Ishikawa (cell line): ENCODE results near the gene KIF13A.

Experiments used
- CEBPB ChIP-seq: IDR thresholded peaks from 2 replicates; pipeline ENCODE4 v1.6.1; 2012
- CREB1 ChIP-seq: IDR thresholded peaks from 2 replicates; pipeline ENCODE4 v1.6.1; 2012; ENCODE audit warnings: low read depth
- EGR1 ChIP-seq: IDR thresholded peaks from 2 replicates; pipeline ENCODE4 v1.6.1; 2012
- EP300 ChIP-seq: IDR thresholded peaks from 2 replicates; pipeline ENCODE4 v1.6.1; 2012; ENCODE audit warnings: borderline replicate concordance
- FOXM1 ChIP-seq: IDR thresholded peaks from 2 replicates; pipeline ENCODE4 v1.6.1; 2012; ENCODE audit warnings: low read depth, borderline replicate concordance
- NFIC ChIP-seq: IDR thresholded peaks from 2 replicates; pipeline ENCODE4 v1.6.1; 2012
- RAD21 ChIP-seq: IDR thresholded peaks from 2 replicates; pipeline ENCODE4 v1.6.1; 2012; ENCODE audit warnings: low read depth
- TAF1 ChIP-seq: IDR thresholded peaks from 2 replicates; pipeline ENCODE4 v1.6.1; 2012; ENCODE audit warnings: low read depth, mild to moderate bottlenecking
- TCF12 ChIP-seq: IDR thresholded peaks from 2 replicates; pipeline ENCODE4 v1.6.1; 2012; ENCODE audit warnings: low read depth
- TEAD4 ChIP-seq: IDR thresholded peaks from 2 replicates; pipeline ENCODE4 v1.6.1; 2012
- YY1 ChIP-seq: IDR thresholded peaks from 2 replicates; pipeline ENCODE4 v1.6.1; 2012; ENCODE audit warnings: low read depth
- ZBTB7A ChIP-seq: IDR thresholded peaks from 2 replicates; pipeline ENCODE4 v1.6.1; 2012; ENCODE audit warnings: low read depth
- TF ChIP-seq, protein P1 (sequence below): IDR thresholded peaks from 2 replicates; pipeline ENCODE4 v1.6.1; 2012; ENCODE audit warnings: low read depth, mild to moderate bottlenecking
- TF ChIP-seq, protein P2 (sequence below): IDR thresholded peaks from 2 replicates; pipeline ENCODE4 v1.6.1; 2012
- TF ChIP-seq, protein P3 (sequence below): IDR thresholded peaks from 2 replicates; pipeline ENCODE4 v1.6.1; 2012

KIF13A gene

DNA sequence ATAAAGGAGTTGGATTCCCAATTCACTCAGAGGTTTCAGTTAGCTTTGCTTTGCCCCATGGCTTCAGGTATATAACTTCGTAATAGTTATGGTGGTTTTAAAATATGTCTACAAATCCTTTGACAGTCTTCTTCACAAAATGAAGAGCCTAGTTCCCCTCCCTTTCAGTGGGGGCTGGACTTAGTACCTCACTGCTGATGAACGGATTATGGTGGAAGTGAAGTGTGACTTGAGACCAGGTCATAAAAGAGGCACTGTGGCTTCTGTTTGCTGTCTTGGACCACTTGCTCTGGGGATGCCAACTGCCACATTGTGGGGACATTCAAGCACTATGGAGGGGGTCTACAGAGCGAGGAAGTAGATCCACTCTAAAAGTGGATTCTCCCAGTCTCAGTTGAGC is 233.2 kb downstream of the KIF13A start:
- TF ChIP-seq NFIC (no peak), FOXM1 (no peak), EP300 (no peak), TEAD4 (no peak), EGR1 (no peak), ZBTB7A (no peak), CEBPB (no peak)
- TF ChIP-seq, protein P1, sequence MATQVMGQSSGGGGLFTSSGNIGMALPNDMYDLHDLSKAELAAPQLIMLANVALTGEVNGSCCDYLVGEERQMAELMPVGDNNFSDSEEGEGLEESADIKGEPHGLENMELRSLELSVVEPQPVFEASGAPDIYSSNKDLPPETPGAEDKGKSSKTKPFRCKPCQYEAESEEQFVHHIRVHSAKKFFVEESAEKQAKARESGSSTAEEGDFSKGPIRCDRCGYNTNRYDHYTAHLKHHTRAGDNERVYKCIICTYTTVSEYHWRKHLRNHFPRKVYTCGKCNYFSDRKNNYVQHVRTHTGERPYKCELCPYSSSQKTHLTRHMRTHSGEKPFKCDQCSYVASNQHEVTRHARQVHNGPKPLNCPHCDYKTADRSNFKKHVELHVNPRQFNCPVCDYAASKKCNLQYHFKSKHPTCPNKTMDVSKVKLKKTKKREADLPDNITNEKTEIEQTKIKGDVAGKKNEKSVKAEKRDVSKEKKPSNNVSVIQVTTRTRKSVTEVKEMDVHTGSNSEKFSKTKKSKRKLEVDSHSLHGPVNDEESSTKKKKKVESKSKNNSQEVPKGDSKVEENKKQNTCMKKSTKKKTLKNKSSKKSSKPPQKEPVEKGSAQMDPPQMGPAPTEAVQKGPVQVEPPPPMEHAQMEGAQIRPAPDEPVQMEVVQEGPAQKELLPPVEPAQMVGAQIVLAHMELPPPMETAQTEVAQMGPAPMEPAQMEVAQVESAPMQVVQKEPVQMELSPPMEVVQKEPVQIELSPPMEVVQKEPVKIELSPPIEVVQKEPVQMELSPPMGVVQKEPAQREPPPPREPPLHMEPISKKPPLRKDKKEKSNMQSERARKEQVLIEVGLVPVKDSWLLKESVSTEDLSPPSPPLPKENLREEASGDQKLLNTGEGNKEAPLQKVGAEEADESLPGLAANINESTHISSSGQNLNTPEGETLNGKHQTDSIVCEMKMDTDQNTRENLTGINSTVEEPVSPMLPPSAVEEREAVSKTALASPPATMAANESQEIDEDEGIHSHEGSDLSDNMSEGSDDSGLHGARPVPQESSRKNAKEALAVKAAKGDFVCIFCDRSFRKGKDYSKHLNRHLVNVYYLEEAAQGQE = no peak

DNA sequence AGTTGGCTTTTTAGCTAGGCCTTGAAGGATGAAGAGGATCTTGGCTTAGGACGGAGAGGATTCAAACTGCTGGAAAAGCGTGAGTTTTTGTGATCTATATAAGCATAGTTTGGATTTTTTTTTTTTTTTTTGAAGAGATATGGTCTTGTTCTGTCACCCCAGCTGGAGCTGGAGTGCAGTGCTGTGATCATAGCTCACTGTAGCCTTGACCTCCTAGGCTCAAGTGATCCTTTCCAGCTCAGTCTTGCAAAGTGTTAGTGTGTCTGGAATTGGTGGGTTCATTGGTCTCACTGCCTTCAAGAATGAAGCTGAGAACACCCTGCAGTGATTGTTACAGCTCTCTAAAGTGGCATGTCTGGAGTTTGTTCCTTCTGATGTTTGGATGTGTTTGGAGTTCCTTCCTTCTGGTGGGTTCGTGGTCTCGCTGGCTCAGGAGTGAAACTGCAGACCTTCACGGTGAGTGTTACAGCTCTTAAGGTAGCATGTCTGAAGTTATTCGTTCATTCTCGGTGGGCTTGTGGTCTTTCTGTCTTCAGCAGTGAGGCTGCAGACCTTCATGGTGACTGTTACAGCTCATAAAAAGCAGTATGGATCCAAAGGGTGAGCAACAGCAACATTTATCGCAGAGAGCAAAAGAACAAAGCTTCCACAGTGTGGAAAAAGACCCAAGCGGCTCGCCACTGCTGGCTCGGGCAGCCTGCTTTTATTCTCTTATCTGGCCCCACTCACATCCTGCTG is 243.2 kb downstream of the KIF13A start:
- TF ChIP-seq CREB1 (no peak), CEBPB (no peak), FOXM1 (no peak), TAF1 (no peak), EGR1 (no peak), TCF12 (no peak), TEAD4 (no peak)
- TF ChIP-seq, protein P2, sequence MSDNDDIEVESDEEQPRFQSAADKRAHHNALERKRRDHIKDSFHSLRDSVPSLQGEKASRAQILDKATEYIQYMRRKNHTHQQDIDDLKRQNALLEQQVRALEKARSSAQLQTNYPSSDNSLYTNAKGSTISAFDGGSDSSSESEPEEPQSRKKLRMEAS = no peak
- TF ChIP-seq, protein P3, sequence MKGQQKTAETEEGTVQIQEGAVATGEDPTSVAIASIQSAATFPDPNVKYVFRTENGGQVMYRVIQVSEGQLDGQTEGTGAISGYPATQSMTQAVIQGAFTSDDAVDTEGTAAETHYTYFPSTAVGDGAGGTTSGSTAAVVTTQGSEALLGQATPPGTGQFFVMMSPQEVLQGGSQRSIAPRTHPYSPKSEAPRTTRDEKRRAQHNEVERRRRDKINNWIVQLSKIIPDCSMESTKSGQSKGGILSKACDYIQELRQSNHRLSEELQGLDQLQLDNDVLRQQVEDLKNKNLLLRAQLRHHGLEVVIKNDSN = no peak
- TF ChIP-seq, protein P1 = no peak

DNA sequence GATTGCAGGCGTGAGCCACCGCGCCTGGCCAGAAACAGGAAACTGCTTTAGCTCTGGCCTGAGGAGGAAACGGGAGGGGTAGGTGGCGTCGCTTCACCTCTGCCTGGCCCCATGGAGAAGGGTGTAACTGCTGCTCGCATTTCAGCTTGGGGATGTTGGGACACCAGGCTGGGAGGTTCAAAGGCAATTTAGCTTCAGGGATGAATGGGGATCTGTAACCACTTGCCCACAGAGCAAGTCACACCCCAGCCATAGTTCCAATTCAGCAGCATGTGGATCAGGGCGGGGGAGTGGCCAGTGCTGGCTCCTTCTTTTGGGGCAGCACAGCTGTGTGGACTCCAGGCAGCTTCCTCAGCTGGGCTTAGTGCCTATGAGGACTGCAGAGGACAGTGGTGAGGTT is 245.9 kb downstream of the KIF13A start:
- TF ChIP-seq FOXM1 (no peak), TEAD4 (no peak), EGR1 (no peak), CEBPB (no peak), CREB1 (no peak), NFIC (no peak), ZBTB7A (no peak), EP300 (no peak), RAD21 (no peak), TCF12 (no peak), YY1 (no peak), TAF1 (no peak)
- TF ChIP-seq, protein P1 = no peak
- TF ChIP-seq, protein P3 = no peak
- TF ChIP-seq, protein P2 = no peak

DNA sequence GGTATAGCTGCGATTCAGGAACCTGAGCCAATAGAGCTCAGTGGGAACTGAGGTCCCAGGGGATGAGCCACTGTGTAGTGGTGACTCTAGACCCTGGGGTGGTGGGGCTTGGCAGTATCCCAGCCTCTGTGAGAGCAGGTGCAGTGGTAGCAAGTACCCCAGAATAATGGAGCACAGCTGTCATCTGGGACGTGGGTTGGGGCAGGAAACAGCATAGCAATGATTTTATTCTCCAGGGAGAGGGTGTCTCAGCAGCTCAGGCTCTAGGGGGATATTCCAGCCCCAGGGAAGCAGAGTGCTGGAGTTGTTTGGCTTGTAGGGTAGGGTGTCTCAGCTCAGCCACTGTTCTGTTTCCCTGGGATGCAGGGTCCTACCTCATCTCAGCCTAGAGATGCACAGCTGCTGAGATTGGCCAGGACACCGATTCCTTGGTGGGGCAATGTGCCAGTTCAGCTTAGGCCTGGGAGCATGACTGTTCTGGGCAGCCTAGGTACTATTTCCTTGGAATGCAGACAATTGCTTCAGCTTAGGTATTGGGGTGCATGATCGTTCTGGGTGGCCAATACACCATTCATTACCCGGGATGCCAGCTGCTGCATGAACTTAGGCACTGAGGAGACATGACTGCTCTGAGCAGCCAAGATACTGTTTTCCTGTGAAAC is 246.7 kb downstream of the KIF13A start:
- TF ChIP-seq EGR1 = no peak
- no peak for TF ChIP-seq CEBPB
- no peak for TF ChIP-seq ZBTB7A
- no peak for TF ChIP-seq TCF12
- TF ChIP-seq NFIC = no peak
- no peak for TF ChIP-seq FOXM1
- TF ChIP-seq RAD21 = no peak
- TF ChIP-seq, protein P1 = no peak
- TF ChIP-seq EP300 = no peak
